ENCODE results near the gene PPIE.

DNA sequence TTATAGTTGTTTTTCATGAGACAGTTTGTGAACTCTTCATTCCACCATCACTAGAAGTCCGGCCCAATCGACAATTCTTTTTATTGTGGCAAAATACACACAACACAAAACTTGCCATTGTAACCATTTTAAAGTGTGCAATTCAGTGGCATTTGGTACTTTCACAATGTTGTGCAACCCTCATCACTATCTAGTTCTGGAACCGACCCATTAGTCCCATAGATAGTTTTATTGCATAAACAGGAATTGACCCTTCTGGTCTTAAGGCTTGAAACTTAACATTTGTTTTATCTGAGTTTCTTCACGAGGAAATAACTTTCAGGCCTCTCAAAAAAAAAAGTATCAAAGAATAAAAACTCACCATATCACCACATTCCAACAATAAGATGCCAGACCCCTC lies 8.8 kb upstream of the PPIE start:
- no peak for TF ChIP-seq CTCF (IDR thresholded peaks at IDR 0.05)
- no peak for TF ChIP-seq POLR2A (IDR thresholded peaks at IDR 0.05)
